ENCODE results near the gene EIF2D.
"Not testable (repeated sequence)": the region's sequence is repeated elsewhere in the genome, so short reads cannot be mapped to it uniquely, and the experiment has no call there.

EIF2D gene, protein sequence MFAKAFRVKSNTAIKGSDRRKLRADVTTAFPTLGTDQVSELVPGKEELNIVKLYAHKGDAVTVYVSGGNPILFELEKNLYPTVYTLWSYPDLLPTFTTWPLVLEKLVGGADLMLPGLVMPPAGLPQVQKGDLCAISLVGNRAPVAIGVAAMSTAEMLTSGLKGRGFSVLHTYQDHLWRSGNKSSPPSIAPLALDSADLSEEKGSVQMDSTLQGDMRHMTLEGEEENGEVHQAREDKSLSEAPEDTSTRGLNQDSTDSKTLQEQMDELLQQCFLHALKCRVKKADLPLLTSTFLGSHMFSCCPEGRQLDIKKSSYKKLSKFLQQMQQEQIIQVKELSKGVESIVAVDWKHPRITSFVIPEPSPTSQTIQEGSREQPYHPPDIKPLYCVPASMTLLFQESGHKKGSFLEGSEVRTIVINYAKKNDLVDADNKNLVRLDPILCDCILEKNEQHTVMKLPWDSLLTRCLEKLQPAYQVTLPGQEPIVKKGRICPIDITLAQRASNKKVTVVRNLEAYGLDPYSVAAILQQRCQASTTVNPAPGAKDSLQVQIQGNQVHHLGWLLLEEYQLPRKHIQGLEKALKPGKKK

DNA sequence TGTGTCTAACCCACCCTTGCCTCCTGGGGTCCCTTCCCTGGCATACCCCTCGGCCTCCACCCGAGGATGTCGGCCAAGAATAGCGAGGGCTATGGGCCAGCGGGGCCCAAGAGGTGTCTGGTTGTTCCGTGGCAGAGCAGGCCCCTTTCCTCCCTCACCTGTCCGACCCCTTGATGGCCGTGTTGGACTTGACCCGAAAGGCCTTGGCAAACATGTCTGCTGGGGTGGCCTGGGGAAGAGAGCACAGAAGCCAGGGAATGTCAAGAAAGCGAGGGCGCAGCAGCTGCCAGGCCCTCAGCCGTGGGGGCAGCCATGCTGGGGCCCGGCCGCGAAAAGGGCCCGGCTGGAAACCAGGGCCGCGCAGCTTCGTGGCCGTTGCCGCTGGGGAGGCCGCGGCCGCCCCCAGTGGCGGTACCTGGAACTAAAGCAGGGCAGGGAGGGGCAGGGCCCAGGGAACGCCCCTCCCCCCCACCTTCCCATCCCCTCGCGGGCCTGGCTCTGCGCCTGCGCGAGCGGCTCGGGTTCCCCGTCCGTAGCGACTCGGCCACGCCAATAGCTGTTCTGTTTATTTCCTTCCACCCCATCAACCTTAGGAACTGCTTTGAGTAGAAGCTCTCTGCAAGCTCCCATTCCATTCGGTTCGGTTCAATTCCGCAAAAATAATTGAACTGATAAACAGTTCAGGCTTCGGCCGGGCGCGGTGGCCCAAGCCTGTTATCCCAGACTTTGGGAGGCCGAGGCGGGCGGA, at the start of gene EIF2D:
Gene EIF2D, minus strand, starts transcription at position 337 of the 748 bp plus-strand sequence. Its CDS starts 123 bp downstream, at position 214.
- peak; percentile 96 for DNase-seq (ENCODE audit: low spot score)

DNA sequence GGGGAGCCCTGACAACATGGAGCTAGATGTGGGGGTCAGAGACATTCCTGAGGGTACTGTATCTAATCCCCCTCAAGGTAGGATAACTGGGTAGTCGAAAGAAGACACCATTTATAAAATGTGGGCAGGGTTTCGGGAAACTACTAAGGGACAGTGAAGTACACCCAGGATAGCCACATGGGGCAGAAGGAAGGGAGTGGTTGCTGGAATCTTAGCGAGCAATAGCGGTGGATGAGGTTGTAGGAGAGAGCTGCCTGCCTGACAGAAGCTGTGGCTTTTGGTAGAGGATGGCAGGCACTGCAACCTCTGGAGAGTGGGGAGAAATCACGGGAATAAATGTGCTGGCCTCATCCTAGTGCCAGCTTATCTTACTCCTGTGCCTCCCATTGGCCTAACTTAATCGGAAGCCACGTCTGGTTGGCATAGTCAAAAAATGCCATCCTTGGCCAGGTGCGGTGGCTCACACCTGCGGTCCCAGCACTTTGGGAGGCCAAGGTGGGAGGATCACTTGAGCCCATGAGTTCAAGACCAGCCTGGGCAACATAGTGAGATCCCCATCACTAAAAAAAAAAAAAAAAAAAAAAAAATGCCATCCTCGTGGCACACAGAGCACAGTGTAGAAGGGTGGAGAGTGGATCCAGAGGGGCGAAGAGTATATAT, 49.0 kb upstream of the EIF2D start:
- no peak for DNase-seq (ENCODE audit: low spot score)

DNA sequence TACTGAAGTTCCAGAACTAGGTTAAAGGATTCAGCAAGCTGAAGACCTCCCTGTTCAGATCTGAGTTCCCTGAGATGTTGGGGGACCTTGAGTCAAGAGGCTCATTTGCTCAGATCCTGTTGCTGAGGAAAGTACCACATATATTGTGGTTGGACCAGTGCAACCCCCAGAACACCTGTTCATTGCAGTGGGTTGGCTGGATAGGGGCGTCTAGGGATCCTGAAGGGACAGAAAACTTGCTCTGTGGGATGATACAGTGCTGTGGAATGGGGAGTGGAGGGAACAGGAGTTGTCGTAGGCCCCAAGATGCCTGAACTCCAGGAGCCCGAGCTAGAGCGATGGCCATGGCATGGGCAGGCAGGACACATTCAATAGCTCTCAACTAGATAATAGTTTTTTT, 47.9 kb upstream of the EIF2D start:
- DNase-seq (ENCODE audit: low spot score) = no peak

DNA sequence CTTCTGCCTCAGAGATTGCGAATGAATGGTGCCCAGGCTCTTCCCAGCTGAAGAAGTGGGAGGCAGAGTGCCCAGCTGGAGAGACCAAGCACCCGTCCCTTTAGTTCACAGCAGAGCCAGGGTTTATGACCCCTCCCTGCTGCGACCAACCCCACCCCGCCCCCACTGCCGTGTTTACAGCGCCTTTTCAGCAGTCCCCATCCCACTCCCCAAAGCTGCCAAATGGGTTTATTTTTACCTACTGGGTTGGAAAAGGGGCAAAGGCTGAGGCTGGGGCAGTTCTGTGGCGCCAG, 46.7 kb upstream of the EIF2D start:
- DNase-seq (ENCODE audit: low spot score) = no peak

DNA sequence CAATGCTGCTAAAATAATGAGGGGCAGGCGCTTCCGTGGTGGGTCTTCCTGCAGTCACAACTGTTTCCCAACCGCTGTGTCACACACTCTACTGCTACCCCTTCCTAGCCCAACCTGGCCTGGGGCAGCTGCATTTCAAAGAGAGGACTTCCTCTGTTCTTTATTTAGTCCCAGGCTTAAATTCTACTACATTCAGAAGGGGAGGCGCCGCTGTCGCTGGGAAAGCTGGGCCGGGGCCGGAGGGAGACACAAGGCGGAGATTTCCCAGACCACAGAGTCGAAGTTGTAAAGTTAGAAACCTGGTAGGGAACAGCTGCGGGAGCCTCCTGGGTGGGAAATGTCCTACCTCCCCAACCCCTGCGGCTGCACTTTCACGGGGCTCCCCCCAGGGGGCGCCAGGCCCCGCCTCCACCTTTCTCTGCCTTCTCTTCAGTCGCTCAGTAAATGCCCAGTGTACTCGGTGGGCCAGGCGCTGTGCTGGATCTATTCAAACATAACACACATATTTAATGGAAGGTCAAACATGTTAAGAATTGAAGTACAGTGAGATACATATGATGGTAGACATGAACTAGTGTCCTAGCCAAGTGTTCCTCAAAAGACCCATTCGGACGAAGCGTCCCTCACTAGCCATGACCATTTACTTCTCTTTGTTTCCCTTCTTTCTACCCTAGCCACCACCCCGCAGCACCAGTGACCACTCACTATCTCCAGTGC, 46.2 kb upstream of the EIF2D start:
- no peak for DNase-seq (ENCODE audit: low spot score)

DNA sequence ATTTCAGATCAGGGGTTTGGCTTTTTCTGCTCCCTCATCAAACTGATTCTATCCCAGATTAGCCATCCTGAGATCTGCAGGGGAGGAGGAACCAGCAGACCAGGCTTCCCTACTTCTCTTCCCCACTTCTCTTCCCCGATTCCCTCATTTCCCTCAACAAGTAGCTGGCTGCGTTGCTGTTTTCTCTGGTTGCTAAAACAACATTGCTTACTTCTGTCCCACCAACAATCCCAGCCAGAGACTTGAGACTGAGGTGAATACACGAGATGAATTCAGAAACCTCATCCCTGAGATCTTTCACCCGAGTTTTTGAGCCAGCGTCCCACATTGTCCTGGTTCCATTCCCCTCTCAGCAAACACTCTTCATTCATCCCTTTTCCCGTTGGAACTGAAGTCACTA, 45.5 kb upstream of the EIF2D start:
- no peak for DNase-seq (ENCODE audit: low spot score)

DNA sequence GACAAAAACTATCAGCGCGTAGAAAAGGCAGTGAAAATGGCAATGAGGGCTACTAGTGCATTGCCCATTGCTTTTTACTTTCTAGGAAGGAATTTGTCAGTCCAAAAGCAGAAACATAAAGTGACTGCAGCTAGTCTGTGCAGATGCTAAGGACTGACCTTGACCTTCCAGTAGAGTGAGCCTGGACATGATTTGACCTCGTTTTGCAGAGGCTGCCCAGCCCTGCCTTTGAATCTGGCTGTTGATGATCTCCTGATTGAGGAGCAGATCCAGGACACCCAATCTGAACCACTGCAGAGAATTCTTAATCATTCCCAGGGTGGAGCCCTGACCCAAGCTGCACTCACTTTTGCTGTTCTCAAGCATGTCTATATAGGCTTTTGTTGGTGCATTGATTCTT, 44.7 kb upstream of the EIF2D start:
- no peak for DNase-seq (ENCODE audit: low spot score)

DNA sequence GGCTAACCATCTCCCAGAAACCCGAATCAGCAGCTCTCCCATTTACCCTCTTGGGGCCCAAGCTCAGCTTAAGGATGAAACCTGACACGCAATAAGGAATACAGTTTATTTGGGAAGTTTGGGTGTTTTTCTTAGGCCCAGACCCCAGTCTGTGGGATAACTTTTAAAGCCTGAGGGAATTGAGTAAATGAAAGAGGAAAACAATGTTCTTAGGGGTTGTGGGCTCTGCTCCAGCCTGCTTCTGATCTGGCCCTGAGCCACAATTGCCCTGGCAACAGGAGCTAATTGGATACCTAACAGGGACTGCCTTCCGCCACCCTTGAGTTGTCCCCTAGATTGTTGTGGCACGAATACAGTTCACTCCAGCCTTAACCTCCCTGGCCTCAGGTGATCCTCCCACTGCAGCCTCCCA, 43.2 kb upstream of the EIF2D start:
- DNase-seq (ENCODE audit: low spot score) = no peak

DNA sequence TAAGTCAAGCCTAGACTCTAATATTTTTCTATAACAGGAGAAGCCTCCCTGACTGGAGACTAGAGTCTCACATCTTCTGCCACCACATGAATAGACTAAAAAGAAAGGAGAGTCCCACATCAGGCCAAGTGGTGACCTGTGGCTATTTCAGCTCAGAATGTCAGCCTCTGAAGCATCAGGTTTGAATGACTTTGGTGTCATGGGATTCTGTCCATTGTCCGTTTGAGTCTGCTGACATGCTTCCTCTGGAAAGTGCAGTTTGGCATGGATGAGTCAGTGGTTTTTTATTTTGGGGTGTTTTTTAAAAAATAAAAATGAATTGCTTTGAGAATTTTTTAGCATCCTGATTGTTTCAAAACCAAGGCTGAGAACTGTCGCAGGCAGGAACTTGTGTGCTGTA, 42.6 kb upstream of the EIF2D start:
- no peak for DNase-seq (ENCODE audit: low spot score)

DNA sequence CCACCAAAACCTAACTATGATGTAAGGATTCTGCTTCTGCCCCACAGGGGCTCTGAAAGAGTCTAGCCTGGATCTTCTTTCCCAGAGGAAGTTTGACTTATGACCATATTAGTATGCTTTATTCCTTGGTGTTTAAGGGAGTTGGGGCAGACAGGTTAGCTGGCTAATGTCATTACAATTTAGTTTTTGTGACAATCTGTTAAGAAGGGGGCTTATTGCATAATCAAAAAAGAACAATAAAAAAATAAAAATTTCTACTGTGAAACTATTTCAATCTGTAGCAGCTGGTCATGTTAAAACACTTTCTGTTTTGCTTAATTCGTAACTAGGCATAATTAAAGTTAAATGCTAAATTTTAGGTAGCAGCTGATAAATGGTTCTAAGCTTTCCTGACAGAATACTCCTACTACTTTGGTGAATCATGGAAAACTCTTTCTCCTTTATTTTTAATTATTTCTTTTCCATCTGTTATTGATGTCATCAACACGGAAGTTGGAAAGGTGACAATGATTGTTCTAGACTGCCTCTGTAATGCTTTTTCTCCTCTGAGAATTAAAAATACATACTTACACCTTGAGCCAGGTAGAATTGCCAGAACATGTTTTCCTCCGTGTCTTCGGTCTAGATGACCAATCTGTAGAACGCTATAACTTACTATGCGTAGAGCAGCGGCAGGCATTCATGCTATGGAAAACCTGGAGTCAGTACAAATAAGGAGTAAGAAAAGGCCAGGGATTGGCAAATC, 41.6 kb upstream of the EIF2D start:
- DNase-seq (ENCODE audit: low spot score) = no peak

DNA sequence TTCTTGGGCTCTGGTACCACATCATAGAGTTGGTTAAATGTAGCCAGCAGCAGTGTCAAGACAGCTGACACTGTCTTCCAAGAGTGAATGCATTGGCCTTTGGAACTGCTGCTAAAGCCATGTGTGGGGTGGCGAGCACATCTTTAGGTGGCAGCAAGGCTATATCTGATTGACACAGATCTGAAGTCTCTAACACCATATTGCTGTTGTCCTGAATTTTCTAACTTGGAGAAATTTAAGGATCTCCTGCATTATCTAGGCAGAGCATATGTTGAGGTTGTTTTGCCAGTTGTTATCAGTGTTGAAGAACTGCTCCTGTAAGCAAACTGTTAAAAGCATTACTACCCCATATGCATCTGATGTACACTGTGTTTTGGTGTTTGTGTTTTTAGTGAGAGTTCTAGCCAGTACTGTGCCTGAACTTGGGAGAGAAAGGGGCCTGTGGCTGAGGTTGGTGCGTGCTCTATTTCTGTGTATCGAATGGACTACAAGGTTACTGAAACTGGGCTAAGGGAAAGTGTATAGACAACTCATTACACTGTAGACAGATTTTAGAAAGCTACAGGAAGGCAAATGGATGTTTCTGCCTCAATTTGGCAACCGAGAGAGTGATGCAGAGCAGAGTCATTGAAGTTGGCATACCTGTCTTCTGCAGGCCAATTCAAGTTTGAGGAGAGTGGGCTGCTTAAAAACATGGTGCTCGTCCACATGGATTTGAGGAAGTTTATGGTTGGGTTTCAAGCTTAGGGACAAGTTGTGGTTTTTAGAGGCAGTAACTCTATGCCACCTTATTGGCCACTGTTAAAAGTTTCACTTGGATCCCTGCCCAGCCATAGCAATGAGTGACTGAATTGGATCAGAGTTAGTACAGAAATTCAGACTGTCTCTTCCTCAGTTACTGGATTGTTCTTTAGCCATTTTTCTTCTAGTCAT, 40.0 kb upstream of the EIF2D start:
- no peak for DNase-seq (ENCODE audit: low spot score)

DNA sequence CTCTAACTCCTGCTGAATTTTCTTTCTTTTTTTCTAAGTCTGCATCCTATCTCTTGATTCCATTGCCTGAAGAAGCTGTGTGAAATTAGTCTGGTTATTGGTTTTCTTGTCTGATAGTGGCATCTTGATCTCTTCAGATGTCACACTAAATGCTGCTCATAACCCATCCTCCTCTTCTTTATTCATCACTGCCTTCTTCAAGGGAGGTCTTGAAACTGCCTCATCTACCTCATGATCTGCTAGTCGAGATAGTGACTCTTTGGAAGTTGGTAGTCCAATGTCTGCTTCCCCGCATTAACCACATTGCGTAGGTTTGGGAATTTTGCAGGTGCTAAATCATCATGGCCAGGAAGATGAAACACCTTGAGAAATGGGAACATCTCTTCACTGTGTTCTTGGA, 38.7 kb upstream of the EIF2D start:
- no peak for DNase-seq (ENCODE audit: low spot score)

DNA sequence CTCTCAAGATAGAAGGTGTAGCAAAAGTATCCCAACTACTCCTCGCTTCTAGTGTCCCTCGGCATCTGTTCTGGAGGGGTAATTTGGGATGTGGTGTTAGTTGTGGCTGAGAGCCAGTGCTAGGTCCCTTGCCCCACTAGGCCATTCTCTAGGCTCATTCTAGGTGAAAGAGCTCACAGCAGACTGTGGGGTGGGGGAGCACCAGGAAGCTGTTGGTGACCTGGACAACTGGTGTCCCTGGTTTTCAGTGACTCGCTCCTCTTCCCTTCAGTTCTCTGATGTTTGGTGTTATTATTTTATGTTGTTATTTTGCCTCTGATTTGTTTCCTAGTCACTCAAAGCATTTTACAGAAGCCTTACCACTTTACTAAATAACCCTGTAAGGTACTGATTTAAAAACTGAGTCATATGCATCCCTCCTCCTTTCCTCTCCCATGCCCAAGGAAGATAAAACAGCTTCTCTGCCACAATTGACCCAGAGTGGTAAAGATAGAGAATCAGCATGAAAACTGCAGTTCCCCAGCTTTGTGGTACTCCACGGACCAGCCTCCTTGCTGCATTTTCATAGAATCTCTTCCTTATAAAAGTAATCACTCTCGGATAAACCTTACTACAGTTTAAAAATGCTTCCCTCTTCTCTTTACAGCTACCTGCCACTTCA, 37.1 kb upstream of the EIF2D start:
- DNase-seq (ENCODE audit: low spot score) = no peak

DNA sequence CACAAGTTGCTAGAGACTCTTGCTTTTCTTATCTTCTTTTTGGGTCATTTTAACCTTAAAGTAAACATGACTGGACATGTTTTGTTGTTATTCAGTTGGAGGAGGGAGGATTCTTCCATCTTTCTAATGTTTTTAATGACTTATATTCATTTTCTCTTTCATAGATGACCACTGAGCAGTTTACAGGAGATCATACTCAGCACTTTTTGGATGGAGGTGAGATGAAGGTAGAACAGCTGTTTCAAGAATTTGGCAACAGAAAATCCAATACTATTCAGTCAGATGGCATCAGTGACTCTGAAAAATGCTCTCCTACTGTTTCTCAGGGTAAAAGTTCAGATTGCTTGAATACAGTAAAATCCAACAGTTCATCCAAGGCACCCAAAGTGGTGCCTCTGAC, 35.0 kb upstream of the EIF2D start:
- DNase-seq (ENCODE audit: low spot score) = no peak

DNA sequence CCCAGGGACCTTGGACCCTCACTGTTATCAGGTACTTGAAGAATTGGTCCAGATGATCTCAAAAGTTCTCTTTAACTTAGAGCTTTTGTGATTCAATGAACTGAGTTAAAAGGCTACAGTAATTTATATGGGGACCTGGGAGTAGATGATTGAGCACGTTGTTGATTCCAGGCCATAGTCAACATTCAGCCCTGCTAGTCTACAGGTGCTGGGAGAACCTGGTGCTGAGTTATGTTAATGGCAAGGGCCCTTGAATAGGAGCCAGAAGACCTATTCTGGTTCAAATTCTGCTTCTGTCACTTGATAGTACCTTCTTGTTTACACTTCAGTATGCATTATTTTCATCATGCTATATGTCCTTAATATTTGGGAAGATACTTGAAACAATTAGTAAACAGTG, 34.2 kb upstream of the EIF2D start:
- no peak for DNase-seq (ENCODE audit: low spot score)

DNA sequence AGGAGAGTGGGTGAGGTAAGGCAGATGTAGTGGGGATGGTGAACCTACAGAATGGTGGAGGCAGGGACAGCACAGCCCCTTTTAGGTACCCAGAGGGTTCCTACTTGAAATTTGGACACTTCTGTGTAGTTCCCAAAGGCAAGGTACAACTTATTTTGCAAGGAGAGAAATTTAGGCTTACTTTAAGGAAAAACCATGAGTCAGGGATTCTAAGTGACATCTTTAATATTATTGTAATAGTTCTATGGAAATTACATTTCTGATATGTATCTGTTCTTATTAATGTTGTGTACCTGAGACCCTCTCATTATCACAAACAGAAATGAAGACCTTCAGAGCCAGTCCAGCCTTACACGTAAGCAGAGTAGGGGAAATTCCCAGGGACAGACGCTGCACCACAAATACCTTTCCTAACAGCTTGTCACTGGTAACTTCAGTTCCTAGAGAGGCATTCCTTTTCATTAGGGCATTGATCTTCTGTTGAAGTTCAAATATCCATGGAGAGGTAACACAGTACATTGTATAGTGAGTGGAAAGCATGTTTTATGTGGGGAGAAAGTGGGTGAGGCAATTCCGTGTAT, 30.9 kb upstream of the EIF2D start:
- DNase-seq (ENCODE audit: low spot score) = no peak

DNA sequence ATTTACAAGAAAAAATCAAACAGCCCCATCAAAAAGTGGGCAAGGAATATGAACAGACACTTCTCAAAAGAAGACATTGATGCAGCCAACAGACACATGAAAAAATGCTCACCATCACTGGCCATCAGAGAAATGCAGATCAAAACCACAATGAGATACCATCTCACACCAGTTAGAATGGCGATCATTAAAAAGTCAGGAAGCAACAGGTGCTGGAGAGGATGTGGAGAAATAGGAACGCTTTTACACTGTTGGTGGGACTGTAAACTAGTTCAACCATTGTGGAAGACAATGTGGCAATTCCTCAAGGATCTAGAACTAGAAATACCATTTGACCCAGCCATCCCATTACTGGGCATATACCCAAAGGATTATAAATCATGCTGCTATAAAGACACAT, 29.8 kb upstream of the EIF2D start:
- DNase-seq (ENCODE audit: low spot score) = not testable (repeated sequence)

DNA sequence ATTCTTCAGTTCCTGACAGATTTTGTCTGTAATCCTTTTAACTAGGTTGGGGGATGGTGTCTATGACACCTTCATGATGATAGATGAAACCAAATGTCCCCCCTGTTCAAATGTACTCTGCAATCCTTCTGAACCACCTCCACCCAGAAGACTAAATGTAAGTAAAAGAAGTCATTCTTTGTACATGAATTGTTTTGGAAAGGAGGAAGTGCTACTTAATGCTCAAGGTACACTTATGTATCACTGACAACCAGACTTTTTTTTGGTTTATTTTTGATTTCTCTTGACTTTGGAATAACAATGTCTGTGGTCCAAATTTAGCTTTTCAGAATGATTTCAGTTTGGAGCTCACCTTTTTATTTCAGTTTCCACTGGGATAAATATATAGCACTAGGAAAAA, 25.3 kb upstream of the EIF2D start:
- no peak for DNase-seq (ENCODE audit: low spot score)

DNA sequence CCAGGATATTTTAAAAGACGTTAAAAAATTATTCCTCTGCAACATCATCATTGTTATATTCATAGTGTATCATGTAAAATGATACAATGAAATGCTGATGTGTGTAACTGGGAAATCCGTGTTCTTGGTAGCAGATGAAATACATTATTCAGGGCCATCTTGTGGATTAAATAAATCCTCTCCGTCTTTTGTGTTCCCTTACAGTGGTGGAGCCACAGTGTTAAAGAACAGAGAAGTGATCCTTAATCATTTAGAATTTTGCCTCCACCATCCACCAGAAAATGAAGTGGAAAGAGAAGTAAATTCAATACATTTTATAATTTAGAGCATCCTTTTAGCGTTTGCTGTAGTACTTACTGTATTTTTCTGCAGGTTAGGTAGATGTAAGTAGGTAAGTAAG, 24.4 kb upstream of the EIF2D start:
- no peak for DNase-seq (ENCODE audit: low spot score)

DNA sequence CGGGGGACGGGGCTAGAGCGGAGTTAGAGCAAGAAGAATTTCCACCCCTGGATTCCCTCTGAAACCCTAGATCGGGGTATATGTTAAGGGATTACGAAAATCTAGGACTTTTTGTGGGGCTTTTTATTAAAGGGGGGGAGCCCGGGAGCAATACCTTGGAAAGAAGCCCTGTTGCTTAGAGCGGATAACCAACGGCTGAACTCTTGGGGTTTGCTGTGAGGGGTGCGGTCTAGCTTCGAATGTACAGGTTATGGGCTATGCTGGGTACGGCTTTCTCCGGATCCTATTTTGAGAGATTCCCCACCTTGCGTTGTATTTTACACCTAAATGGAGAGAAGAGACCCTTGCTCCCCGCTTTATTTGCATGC, 23.7 kb upstream of the EIF2D start:
- DNase-seq (ENCODE audit: low spot score) = no peak
